Epithelial cell of esophagus (primary cell): ENCODE measurements around the gene NMS.
A peak's percentile ranks its signal among the peaks of the same experiment; 100 is the strongest.

ENCODE experiments used
- DNase-seq: peaks from one replicate; pipeline ENCODE4 v3.0.0; 2010; ENCODE audit warnings: low read depth
- H3K4me3 ChIP-seq: 2 replicates; pipeline ENCODE4 v1.5.1; 2011; ENCODE audit warnings: mild to moderate bottlenecking, low read length, control low read depth
- TF ChIP-seq, protein P1 (sequence below): IDR thresholded peaks from 2 replicates; pipeline ENCODE4 v1.5.1; 2011; ENCODE audit warnings: low read depth, mild to moderate bottlenecking, low read length, control low read depth, inconsistent platforms; ENCODE audit not compliant: insufficient read depth; ENCODE audit errors: missing control alignments

NMS gene

DNA sequence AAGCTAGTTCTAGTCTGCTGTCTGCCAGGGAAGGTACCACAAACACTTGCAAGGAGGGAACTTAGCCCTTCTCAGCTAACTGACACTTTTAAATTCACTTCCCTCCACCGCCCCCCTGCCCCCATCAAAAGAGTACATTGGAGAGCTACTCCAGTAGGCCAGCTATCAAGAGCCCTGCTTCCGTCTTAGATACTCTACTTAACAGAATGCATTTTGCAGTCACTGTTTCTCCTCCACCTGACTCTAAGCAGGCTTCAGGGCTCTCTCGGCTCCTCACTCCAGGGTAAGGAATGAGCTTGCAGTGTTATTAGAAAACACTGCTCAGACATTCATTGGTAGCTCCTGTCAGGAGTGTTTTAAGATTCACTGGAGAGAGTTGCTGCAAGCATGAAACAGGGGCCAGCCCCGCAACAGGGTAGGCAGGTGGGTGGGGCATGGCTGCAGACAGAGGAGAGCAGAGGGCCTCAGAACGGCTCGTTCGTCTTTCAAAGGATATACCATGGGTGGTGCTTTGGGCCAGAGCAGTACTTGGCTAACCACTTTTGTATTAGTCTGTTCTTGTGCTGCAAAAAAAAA, 57.2 kb downstream of the NMS start:
- TF ChIP-seq, protein P1, sequence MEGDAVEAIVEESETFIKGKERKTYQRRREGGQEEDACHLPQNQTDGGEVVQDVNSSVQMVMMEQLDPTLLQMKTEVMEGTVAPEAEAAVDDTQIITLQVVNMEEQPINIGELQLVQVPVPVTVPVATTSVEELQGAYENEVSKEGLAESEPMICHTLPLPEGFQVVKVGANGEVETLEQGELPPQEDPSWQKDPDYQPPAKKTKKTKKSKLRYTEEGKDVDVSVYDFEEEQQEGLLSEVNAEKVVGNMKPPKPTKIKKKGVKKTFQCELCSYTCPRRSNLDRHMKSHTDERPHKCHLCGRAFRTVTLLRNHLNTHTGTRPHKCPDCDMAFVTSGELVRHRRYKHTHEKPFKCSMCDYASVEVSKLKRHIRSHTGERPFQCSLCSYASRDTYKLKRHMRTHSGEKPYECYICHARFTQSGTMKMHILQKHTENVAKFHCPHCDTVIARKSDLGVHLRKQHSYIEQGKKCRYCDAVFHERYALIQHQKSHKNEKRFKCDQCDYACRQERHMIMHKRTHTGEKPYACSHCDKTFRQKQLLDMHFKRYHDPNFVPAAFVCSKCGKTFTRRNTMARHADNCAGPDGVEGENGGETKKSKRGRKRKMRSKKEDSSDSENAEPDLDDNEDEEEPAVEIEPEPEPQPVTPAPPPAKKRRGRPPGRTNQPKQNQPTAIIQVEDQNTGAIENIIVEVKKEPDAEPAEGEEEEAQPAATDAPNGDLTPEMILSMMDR: no peak
- H3K4me3 ChIP-seq: no peak overlapping the region
- DNase-seq: no peak

DNA sequence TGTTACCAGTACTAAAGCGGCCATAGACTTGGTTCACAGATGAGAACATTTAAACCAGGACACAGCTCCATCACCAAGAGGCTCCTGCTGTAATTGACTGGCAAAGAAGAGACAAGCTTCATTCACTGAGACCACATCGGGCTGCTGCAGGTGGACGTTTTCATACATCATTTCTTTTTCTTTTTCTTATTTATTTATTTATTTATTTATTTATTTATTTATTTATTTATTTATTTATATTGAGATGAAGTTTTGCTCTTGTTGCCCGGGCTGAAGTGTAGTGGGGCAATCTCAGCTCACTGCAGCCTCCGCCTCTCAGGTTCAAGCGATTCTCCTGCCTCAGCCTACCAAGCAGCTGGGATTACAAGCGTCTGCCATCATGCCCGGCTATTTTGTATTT, 58.9 kb downstream of the NMS start:
- DNase-seq: no peak
- H3K4me3 ChIP-seq: no peak overlapping the region

DNA sequence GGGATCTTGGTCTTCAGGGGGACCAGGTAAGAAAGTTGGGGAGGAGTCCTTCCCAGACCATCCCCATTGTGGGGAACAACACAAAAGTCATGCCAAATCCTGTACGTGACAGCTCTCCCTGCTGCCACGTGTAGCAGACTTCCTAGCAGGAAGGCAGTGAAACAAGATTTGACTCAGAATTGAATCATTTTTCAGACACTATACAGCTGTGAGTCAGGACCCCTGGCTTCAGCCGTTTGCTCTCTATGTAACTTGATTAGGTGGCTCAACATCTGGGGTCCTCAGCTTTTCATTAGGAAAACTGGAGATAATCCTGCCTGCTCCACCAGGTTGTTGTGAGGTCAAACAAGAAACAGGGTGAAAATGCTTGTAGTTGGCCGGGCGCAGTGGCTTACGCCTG, 59.6 kb downstream of the NMS start:
- DNase-seq: peak; percentile 7
- H3K4me3 ChIP-seq: no peak overlapping the region
- TF ChIP-seq, protein P1: no peak

More for the DNA sequence above, 58.9 kb downstream of the NMS start:
- TF ChIP-seq, protein P1: no peak
